OCI-LY3 (cell line): Measurements from ENCODE around the gene LRCH1.
"Not testable (repeated sequence)": the region's sequence is repeated elsewhere in the genome, so short reads cannot be mapped to it uniquely, and the experiment has no call there.

ENCODE experiments used
- H2AFZ ChIP-seq: fragments of 200-600, 300-600 bp; shearing (Covaris generic); 2 replicates; pipeline ENCODE4 v1.6.0; 2014; ENCODE audit warnings: antibody characterized with exemption, low read depth, low read length
- H3K27ac ChIP-seq: fragments of 200-600, 300-600 bp; sonication (generic); 2 replicates; pipeline ENCODE4 v1.5.1; 2014; ENCODE audit warnings: mild to moderate bottlenecking, low read length, moderate library complexity, mixed read lengths
- H3K27me3 ChIP-seq: fragments of 200-600, 300-600 bp; sonication (generic); 2 replicates; pipeline ENCODE4 v1.6.1; 2014; ENCODE audit warnings: low read depth, low read length, mixed read lengths
- H3K36me3 ChIP-seq: fragments of 200-600, 300-600 bp; sonication (generic); replicated peaks from 2 replicates; pipeline ENCODE3; 2014; ENCODE audit warnings: low read depth, low read length, mixed read lengths
- H3K4me1 ChIP-seq: fragments of 300-600, 200-600 bp; sonication (generic); 2 replicates; pipeline ENCODE4 v1.6.1; 2014; ENCODE audit warnings: low read length, mixed read lengths
- H3K4me2 ChIP-seq: fragments of 200-600, 300-600 bp; sonication (generic); 2 replicates; pipeline ENCODE4 v1.6.1; 2014; ENCODE audit warnings: low read length, mixed read lengths
- H3K4me3 ChIP-seq: fragments of 300-600, 200-600 bp; sonication (generic); 2 replicates; pipeline ENCODE4 v1.5.1; 2014; ENCODE audit warnings: antibody characterized with exemption, mild to moderate bottlenecking, low read length, moderate library complexity
- H3K79me2 ChIP-seq: fragments of 300-600, 200-600 bp; shearing (Covaris generic); 2 replicates; pipeline ENCODE4 v1.6.1; 2014; ENCODE audit warnings: mild to moderate bottlenecking, low read length, mixed read lengths
- H3K9ac ChIP-seq: fragments of 300-600, 200-600 bp; shearing (Covaris generic); 2 replicates; pipeline ENCODE4 v1.6.0; 2014; ENCODE audit warnings: mild to moderate bottlenecking, low read length, moderate library complexity
- H3K9me3 ChIP-seq: fragments of 200-600, 300-600 bp; shearing (Covaris generic); 2 replicates; pipeline ENCODE4 v1.6.1; 2014; ENCODE audit warnings: low read length, mixed read lengths; ENCODE audit not compliant: insufficient read depth
- H4K20me1 ChIP-seq: fragments of 200-600, 300-600 bp; sonication (generic); 2 replicates; pipeline ENCODE4 v1.6.1; 2016; ENCODE audit warnings: low read length, mixed read lengths; ENCODE audit not compliant: insufficient read depth
- CTCF ChIP-seq: fragments of 200-600, 300-600 bp; sonication (generic); IDR thresholded peaks from 2 replicates; pipeline ENCODE4 v1.5.1; 2014; ENCODE audit warnings: antibody characterized with exemption, low read length, low read depth
- EZH2phosphoT487 ChIP-seq: fragments of 200-600 bp; shearing (Covaris generic); IDR thresholded peaks from 2 replicates; pipeline ENCODE4 v1.6.1; 2018; ENCODE audit warnings: antibody characterized with exemption, mixed run types, low read depth

LRCH1 gene

GRCh38 chr13:46753917-46754316, 200.9 kb downstream of the LRCH1 start:
- H3K27me3 ChIP-seq = no peaks in the 10 kb centered on the region

GRCh38 chr13:46754812-46755211, 201.8 kb downstream of the LRCH1 start:
- Histone ChIP-seq H3K36me3 (peaks cover 19% of the 10 kb centered on the region), H3K27ac (no peak overlapping the region), H3K27me3 (no peaks in the 10 kb centered on the region), H3K9me3 (no peaks in the 10 kb centered on the region), H3K4me3 (no peak overlapping the region), H3K4me2 (no peak overlapping the region), H3K9ac (no peak overlapping the region), H2AFZ (no peak overlapping the region), H3K4me1 (peaks cover 28% of the 10 kb centered on the region), H4K20me1 (peaks cover 13% of the 10 kb centered on the region), H3K79me2 (no peaks in the 10 kb centered on the region)
- TF ChIP-seq CTCF (no peak), EZH2phosphoT487 (no peak)

More at GRCh38 chr13:46753917-46754316, 200.9 kb downstream of the LRCH1 start:
- Histone ChIP-seq H3K4me2 (no peak overlapping the region), H3K9me3 (no peaks in the 10 kb centered on the region), H3K4me3 (no peak overlapping the region), H3K36me3 (peaks cover 24% of the 10 kb centered on the region), H4K20me1 (peaks cover 13% of the 10 kb centered on the region), H3K9ac (no peak overlapping the region), H3K4me1 (peaks cover 19% of the 10 kb centered on the region), H3K27ac (no peak overlapping the region), H2AFZ (no peak overlapping the region), H3K79me2 (no peaks in the 10 kb centered on the region)
- no peak for TF ChIP-seq CTCF

GRCh38 chr13:46755508-46755907, 202.5 kb downstream of the LRCH1 start:
- not testable (repeated sequence) for H3K4me2 ChIP-seq, H3K4me3 ChIP-seq, H2AFZ ChIP-seq, H3K27ac ChIP-seq, H3K9me3 ChIP-seq, H3K79me2 ChIP-seq, H3K9ac ChIP-seq, H3K27me3 ChIP-seq
- Histone ChIP-seq H3K36me3 (peaks cover 12% of the 10 kb centered on the region), H4K20me1 (peaks cover 13% of the 10 kb centered on the region), H3K4me1 (peaks cover 32% of the 10 kb centered on the region)

GRCh38 chr13:46756977-46757376, 204.0 kb downstream of the LRCH1 start:
- H3K27ac ChIP-seq = no peak overlapping the region
- no peak overlapping the region for H2AFZ ChIP-seq
- no peaks in the 10 kb centered on the region for H3K27me3 ChIP-seq
- H3K9ac ChIP-seq = no peak overlapping the region
- no peaks in the 10 kb centered on the region for H3K79me2 ChIP-seq
- no peak for TF ChIP-seq CTCF
- TF ChIP-seq EZH2phosphoT487 = no peak
- H4K20me1 ChIP-seq = peaks cover 5% of the 10 kb centered on the region
- peaks cover 5% of the 10 kb centered on the region for H3K36me3 ChIP-seq
- peaks cover 22% of the 10 kb centered on the region for H3K4me1 ChIP-seq
- H3K4me3 ChIP-seq = no peak overlapping the region
- H3K9me3 ChIP-seq = no peaks in the 10 kb centered on the region
- no peak overlapping the region for H3K4me2 ChIP-seq

- TF ChIP-seq CTCF = no peak
- TF ChIP-seq EZH2phosphoT487 = no peak
- Histone ChIP-seq H3K27ac (no peak overlapping the region), H3K27me3 (no peaks in the 10 kb centered on the region), H3K79me2 (no peaks in the 10 kb centered on the region), H2AFZ (no peak overlapping the region), H3K9ac (no peak overlapping the region), H3K4me1 (peaks cover 18% of the 10 kb centered on the region), H3K36me3 (no peaks in the 10 kb centered on the region), H3K4me3 (no peak overlapping the region), H4K20me1 (no peaks in the 10 kb centered on the region), H3K9me3 (no peaks in the 10 kb centered on the region), H3K4me2 (no peak overlapping the region)
Measured at GRCh38 chr13:46757640-46758039, 204.7 kb downstream of the LRCH1 start.
